Right atrium auricular region (tissue), 2 donors: ENCODE data around the gene FAM228A. TPM values are rescaled to one million over a fixed set of nuclear protein-coding genes. Genes with fewer than 3 reads are reported as not detected.

Experiments
- DNase-seq: peaks from one replicate; pipeline ENCODE4 v3.0.0-alpha.2; 2019; ENCODE audit warnings: low spot score
- H3K27ac ChIP-seq, 2 donors: fragments of 200-600 bp; sonication (generic); 1 replicate in 1 of 2; 2 replicates in 1 of 2; pipeline ENCODE4 v1.5.1; 2016 to 2019
- H3K27me3 ChIP-seq, 2 donors: fragments of 200-600 bp; sonication (generic); one replicate each; pipeline versions ENCODE4 v1.5.1 to v1.6.0; 2017 to 2019
- H3K36me3 ChIP-seq: fragments of 200-600 bp; sonication (generic); one replicate; pipeline ENCODE4 v1.5.1; 2016
- H3K4me1 ChIP-seq, 2 donors: fragments of 200-600 bp; sonication (generic); one replicate each; pipeline versions ENCODE4 v1.5.1 to v1.6.0; 2017 to 2019
- H3K4me3 ChIP-seq, 2 donors: fragments of 200-600 bp; sonication (generic); 1 replicate in 1 of 2; 2 replicates in 1 of 2; pipeline ENCODE4 v1.5.1; 2017 to 2019; ENCODE audit warnings: mild to moderate bottlenecking in 1 of 2, moderate library complexity in 1 of 2
- H3K9me3 ChIP-seq, 2 donors: fragments of 200-600 bp; sonication (generic); one replicate each; pipeline ENCODE4 v1.5.1; 2019
- total RNA-seq, 2 donors: library from RNA; depleted of rRNA; stranded (reverse); fragments of >200 nt; gene quantifications; one replicate each; pipeline ENCODE4 v1.1.0, GENCODE V29; 2016
- TF ChIP-seq, protein P1 (sequence below), 2 donors: fragments of 200-600 bp; sonication (generic); IDR thresholded peaks; one replicate each; pipeline ENCODE4 v1.5.1; 2019; ENCODE audit warnings: antibody characterized with exemption in 2 of 2

FAM228A gene
- total RNA-seq, 2 donors from 2014 or later, result 0.51 to 1.8 TPM

DNA sequence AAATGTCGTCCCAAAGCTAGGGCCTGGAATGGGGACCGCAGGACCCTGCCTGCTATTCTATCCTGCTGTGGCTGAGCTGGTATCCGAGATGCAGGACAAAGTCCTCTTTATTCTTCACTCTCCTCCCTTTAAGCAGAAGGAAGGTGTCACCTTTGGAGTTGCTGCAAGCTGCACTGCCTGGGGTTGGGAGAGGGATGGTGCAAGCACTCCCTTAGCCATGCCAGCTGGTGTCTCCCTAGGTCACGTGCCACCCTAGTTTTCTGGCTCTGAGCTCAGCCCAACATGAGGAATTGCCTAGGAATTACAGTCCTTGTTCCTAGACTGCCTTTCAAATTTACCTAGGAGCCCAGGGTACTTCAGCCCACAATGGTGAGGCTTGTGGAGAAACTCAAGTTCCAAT lies 21.4 kb upstream of the FAM228A start:
- H3K27me3 ChIP-seq, result no peaks in the 10 kb centered on the region
- DNase-seq, result no peak

DNA sequence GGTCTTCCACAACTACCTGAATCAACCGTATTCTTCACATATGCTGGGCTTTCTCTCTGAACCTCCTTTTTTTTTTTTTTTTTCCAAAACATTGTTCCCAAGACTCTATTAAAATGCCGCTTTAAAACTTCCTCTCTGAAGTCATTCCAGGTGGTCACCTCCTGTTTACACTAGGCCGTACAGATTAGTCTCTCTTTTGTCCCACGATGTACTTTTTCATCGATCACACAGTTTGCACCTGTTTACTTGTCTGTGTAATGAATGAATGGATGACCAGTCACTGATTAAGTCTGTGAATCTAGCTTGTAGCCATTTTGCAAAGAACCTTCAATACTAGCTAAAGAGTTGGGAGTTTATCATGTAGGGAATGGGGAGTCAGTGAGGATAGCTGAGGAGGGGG lies 16.7 kb upstream of the FAM228A start:
- no peak for DNase-seq
- H3K27ac ChIP-seq, result no peak overlapping the region
- no peaks in the 10 kb centered on the region for H3K9me3 ChIP-seq
- H3K27me3 ChIP-seq, result no peaks in the 10 kb centered on the region
- no peaks in the 10 kb centered on the region for H3K4me1 ChIP-seq
- TF ChIP-seq, protein P1, sequence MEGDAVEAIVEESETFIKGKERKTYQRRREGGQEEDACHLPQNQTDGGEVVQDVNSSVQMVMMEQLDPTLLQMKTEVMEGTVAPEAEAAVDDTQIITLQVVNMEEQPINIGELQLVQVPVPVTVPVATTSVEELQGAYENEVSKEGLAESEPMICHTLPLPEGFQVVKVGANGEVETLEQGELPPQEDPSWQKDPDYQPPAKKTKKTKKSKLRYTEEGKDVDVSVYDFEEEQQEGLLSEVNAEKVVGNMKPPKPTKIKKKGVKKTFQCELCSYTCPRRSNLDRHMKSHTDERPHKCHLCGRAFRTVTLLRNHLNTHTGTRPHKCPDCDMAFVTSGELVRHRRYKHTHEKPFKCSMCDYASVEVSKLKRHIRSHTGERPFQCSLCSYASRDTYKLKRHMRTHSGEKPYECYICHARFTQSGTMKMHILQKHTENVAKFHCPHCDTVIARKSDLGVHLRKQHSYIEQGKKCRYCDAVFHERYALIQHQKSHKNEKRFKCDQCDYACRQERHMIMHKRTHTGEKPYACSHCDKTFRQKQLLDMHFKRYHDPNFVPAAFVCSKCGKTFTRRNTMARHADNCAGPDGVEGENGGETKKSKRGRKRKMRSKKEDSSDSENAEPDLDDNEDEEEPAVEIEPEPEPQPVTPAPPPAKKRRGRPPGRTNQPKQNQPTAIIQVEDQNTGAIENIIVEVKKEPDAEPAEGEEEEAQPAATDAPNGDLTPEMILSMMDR (IDR thresholded peaks at IDR 0.05), result no peak
- H3K36me3 ChIP-seq, result peaks cover 12% of the 10 kb centered on the region
- H3K4me3 ChIP-seq, result no peak overlapping the region

More for the DNA sequence above, 21.4 kb upstream of the FAM228A start:
- no peaks in the 10 kb centered on the region for H3K9me3 ChIP-seq
- H3K27ac ChIP-seq, result no peak overlapping the region
- TF ChIP-seq, protein P1 (IDR thresholded peaks at IDR 0.05), result no peak
- H3K4me1 ChIP-seq, result no peaks in the 10 kb centered on the region
- H3K4me3 ChIP-seq, result no peak overlapping the region
- peaks cover 13% of the 10 kb centered on the region for H3K36me3 ChIP-seq

DNA sequence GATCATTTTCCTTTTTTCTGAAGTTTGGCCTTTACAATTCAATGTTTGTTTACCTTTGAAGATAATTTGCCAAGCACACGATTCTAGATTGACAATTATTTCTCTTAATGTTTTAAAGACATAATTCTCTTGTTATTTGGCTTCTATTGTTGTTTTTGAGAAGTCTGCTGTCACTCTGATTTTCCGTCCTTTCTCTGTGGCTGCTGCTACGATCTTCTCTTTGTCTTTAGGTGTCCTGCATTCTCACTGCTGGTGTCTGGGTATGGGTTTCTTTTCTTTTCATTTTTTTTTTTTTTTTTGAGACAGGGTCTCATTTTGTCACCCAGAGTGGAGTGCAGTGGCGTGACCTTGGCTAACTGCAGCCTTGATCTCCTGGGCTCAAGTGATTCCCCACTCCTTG lies 15.1 kb upstream of the FAM228A start:
- H3K9me3 ChIP-seq, result no peaks in the 10 kb centered on the region
- no peak for DNase-seq
- peaks cover 12% of the 10 kb centered on the region for H3K36me3 ChIP-seq
- H3K4me1 ChIP-seq, result no peaks in the 10 kb centered on the region
- TF ChIP-seq, protein P1 (IDR thresholded peaks at IDR 0.05), result no peak
- H3K27me3 ChIP-seq, result no peaks in the 10 kb centered on the region
- H3K27ac ChIP-seq, result no peak overlapping the region
- no peak overlapping the region for H3K4me3 ChIP-seq

DNA sequence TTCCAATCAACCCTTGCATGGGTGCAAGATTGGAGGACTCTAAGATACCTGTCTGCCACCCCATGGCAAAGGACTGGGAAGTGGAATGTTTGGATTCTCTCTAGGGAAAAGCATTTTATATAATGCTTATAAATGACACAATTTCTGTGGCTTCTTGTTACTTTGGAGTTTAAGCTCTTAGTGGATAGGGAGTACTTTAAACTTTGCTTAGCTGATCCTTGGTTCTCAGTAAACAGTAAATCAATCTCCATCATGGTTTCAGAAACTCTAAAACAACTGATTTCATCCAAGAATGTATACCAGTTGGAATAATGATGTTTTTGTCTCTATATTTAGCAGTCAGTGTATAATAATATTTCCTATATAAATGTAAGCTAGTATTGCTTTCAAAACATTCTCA lies 14.1 kb upstream of the FAM228A start:
- no peaks in the 10 kb centered on the region for H3K27me3 ChIP-seq
- H3K27ac ChIP-seq, result no peak overlapping the region
- TF ChIP-seq, protein P1 (IDR thresholded peaks at IDR 0.05), result no peak
- no peaks in the 10 kb centered on the region for H3K9me3 ChIP-seq
- no peak for DNase-seq
- no peak overlapping the region for H3K4me3 ChIP-seq
- no peaks in the 10 kb centered on the region for H3K4me1 ChIP-seq
- peaks cover 12% of the 10 kb centered on the region for H3K36me3 ChIP-seq

DNA sequence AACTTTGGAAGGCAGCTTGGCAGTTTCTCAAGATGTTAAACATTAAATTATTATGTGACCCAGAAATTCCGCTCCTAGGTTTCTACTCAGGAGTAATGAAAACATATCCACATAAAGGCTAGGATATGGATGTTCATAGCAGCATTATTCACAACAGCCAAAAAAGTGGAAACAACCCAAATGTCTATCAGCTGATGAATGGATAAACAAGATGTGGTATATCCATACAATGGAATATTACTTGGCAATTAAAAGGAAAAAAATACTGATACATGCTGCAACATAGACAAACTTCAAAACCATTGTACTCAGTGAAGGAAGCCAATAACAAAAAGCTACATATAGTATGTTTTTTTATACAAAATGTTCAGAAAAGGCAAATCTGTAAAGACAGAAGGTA lies 12.4 kb upstream of the FAM228A start:
- Histone ChIP-seq H3K27me3 (no peaks in the 10 kb centered on the region), H3K4me1 (no peaks in the 10 kb centered on the region), H3K27ac (no peak overlapping the region), H3K4me3 (no peak overlapping the region), H3K9me3 (no peaks in the 10 kb centered on the region), H3K36me3 (peaks cover 12% of the 10 kb centered on the region)
- no peak for DNase-seq
- TF ChIP-seq, protein P1 (IDR thresholded peaks at IDR 0.05), result no peak

DNA sequence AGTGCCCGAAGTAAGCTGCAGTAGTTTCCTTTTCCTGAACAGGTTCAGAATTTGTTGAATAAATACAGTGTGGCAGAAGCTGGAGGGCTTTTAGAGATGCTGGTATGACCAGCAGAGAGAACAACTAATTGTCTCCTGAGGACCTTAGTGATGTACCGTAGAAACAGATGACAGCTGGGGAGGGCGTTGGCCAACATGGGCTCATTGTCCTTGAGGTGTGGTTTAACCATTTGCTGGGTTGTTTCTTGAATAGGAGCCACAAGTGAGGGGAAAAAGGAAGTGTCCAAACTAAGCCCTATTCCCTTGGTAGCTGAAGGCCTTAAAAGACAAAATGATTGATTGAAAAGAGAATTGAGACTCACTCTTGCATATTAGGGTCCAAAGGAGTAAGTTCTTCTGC lies 11.7 kb upstream of the FAM228A start:
- no peak overlapping the region for H3K4me3 ChIP-seq
- TF ChIP-seq, protein P1 (IDR thresholded peaks at IDR 0.05), result no peak
- H3K27me3 ChIP-seq, result no peaks in the 10 kb centered on the region
- no peaks in the 10 kb centered on the region for H3K4me1 ChIP-seq
- no peak overlapping the region for H3K27ac ChIP-seq
- H3K9me3 ChIP-seq, result no peaks in the 10 kb centered on the region
- peaks cover 12% of the 10 kb centered on the region for H3K36me3 ChIP-seq
- DNase-seq, result no peak
